Gastrocnemius medialis (tissue), 4 donors: Measurements from ENCODE around the gene CARF.

Source experiments
- POLR2A ChIP-seq, 2 donors: fragments of 450-650 bp; IDR thresholded peaks; one replicate each; pipeline ENCODE4 v1.6.1; 2017; ENCODE audit warnings: antibody characterized with exemption in 2 of 2, mild to moderate bottlenecking in 2 of 2, moderate library complexity in 2 of 2
- TF ChIP-seq, protein P1 (sequence below), 5 experiments: fragments of 450-650 bp in 3 of 5; fragments of 200-600 bp in 2 of 5; sonication (generic) in 2 of 5; IDR thresholded peaks in 4 of 5; conservative IDR thresholded peaks in 1 of 5; 1 replicate in 4 of 5; 2 replicates in 1 of 5; pipeline ENCODE4 v1.5.1; 2016 to 2019; ENCODE audit warnings: antibody characterized with exemption in 5 of 5, mild to moderate bottlenecking in 3 of 5, moderate library complexity in 3 of 5

DNA sequence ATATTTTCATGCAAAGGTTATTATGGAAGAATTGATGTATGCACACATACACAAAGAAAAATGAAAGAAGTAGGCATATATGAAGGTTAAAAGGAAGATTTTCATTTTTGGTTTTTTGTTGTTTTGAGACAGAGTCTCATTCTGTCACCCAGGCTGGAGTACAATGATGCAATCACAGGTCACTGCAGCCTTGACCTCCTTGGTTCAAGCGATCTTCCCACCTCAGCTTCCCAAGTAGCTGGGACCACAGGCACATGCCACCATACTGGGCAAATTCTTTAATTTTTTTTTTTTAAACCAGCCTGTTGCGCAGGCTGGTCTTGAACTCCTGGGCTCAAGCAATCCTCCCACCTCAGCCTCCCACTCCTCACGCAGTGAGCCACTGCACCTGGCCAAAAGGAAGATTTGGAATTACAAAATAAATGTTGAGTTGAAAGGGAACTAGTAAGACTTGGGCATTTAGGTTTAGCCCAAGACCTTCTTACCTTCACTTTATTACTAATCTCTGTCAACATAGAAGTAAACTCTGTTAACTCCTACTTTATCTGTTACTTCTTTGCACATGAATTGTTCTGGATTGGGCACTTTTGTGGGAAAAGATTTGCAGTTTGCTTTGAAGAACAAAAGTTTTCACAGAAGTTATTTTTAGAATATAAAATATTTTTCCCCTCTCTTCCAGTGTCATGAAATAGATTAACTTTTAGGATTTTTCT, 70.9 kb downstream of the CARF start:
- TF ChIP-seq POLR2A (IDR thresholded peaks at IDR 0.05): no peak
- TF ChIP-seq, protein P1, sequence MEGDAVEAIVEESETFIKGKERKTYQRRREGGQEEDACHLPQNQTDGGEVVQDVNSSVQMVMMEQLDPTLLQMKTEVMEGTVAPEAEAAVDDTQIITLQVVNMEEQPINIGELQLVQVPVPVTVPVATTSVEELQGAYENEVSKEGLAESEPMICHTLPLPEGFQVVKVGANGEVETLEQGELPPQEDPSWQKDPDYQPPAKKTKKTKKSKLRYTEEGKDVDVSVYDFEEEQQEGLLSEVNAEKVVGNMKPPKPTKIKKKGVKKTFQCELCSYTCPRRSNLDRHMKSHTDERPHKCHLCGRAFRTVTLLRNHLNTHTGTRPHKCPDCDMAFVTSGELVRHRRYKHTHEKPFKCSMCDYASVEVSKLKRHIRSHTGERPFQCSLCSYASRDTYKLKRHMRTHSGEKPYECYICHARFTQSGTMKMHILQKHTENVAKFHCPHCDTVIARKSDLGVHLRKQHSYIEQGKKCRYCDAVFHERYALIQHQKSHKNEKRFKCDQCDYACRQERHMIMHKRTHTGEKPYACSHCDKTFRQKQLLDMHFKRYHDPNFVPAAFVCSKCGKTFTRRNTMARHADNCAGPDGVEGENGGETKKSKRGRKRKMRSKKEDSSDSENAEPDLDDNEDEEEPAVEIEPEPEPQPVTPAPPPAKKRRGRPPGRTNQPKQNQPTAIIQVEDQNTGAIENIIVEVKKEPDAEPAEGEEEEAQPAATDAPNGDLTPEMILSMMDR (IDR thresholded peaks at IDR 0.05 in 4 of 5, conservative IDR thresholded peaks at IDR 0.05 in 1 of 5): no peak
